Trophoblast cell (in vitro differentiated cells and primary cell): ENCODE results near the gene ADD2.

Source experiments
- DNase-seq, 2 donors: peaks; one replicate each; pipeline ENCODE4 v3.0.0-alpha.2; 2016
- H2AFZ ChIP-seq: 2 replicates; pipeline ENCODE4 v1.6.1; 2013; ENCODE audit warnings: low read length, moderate library complexity, mild to moderate bottlenecking; ENCODE audit not compliant: insufficient read depth, poor library complexity
- H2AK5ac ChIP-seq: 2 replicates; pipeline ENCODE4 v1.6.1; 2013; ENCODE audit warnings: mild to moderate bottlenecking, low read length
- H2BK120ac ChIP-seq: 2 replicates; pipeline ENCODE4 v1.6.1; 2013; ENCODE audit warnings: low read length, mild to moderate bottlenecking, moderate library complexity; ENCODE audit not compliant: insufficient read depth, poor library complexity
- H2BK12ac ChIP-seq: 2 replicates; pipeline ENCODE4 v1.6.1; 2013; ENCODE audit warnings: mild to moderate bottlenecking, low read length, moderate library complexity
- H2BK5ac ChIP-seq: 2 replicates; pipeline ENCODE4 v1.6.1; 2013; ENCODE audit warnings: low read length, low read depth, moderate library complexity, mild to moderate bottlenecking; ENCODE audit not compliant: poor library complexity
- H3K14ac ChIP-seq: 2 replicates; pipeline ENCODE4 v1.6.1; 2013; ENCODE audit warnings: mild to moderate bottlenecking, low read length
- H3K18ac ChIP-seq: 2 replicates; pipeline ENCODE4 v1.6.1; 2013; ENCODE audit warnings: mild to moderate bottlenecking, low read length
- H3K23ac ChIP-seq: 2 replicates; pipeline ENCODE4 v1.6.1; 2013; ENCODE audit warnings: low read length
- H3K27ac ChIP-seq: 2 replicates; pipeline ENCODE4 v1.5.1; 2013; ENCODE audit warnings: low read depth, mild to moderate bottlenecking, inconsistent platforms, low read length, moderate library complexity
- H3K27me3 ChIP-seq: 2 replicates; pipeline ENCODE4 v1.6.1; 2013; ENCODE audit warnings: inconsistent platforms, mild to moderate bottlenecking, low read length, moderate library complexity; ENCODE audit not compliant: insufficient read depth
- H3K36me3 ChIP-seq, 2 experiments: 1 replicate in 1 of 2; 2 replicates in 1 of 2; pipeline ENCODE4 v1.6.1; 2013; ENCODE audit warnings: low read length in 2 of 2, mild to moderate bottlenecking in 2 of 2, moderate library complexity in 1 of 2; ENCODE audit not compliant: insufficient read depth in 2 of 2, control insufficient read depth in 1 of 2
- H3K4ac ChIP-seq: 2 replicates; pipeline ENCODE4 v1.6.1; 2013; ENCODE audit warnings: low read depth, mild to moderate bottlenecking, low read length, moderate library complexity
- H3K4me1 ChIP-seq, 2 experiments: 1 replicate in 1 of 2; 2 replicates in 1 of 2; pipeline ENCODE4 v1.6.1; 2013; ENCODE audit warnings: low read length in 2 of 2, mild to moderate bottlenecking in 2 of 2, moderate library complexity in 1 of 2; ENCODE audit not compliant: insufficient read depth in 2 of 2, control insufficient read depth in 1 of 2
- H3K4me2 ChIP-seq: 2 replicates; pipeline ENCODE4 v1.6.1; 2013; ENCODE audit warnings: inconsistent platforms, mild to moderate bottlenecking, low read length, moderate library complexity
- H3K4me3 ChIP-seq: 2 replicates; pipeline ENCODE4 v1.5.1; 2013; ENCODE audit warnings: mild to moderate bottlenecking, low read depth, low read length, inconsistent platforms
- H3K79me1 ChIP-seq: one replicate; pipeline ENCODE4 v1.6.1; 2013; ENCODE audit warnings: low read length
- H3K79me2 ChIP-seq: 2 replicates; pipeline ENCODE4 v1.6.1; 2013; ENCODE audit warnings: low read length, mild to moderate bottlenecking; ENCODE audit not compliant: control insufficient read depth, insufficient read depth, poor library complexity
- H3K9ac ChIP-seq: 2 replicates; pipeline ENCODE4 v1.6.1; 2013; ENCODE audit warnings: mild to moderate bottlenecking, low read length
- H3K9me3 ChIP-seq: 2 replicates; pipeline ENCODE4 v1.6.1; 2013; ENCODE audit warnings: low read depth, mild to moderate bottlenecking, control low read depth, inconsistent platforms, low read length; ENCODE audit not compliant: insufficient read depth
- H4K12ac ChIP-seq: 2 replicates; pipeline ENCODE4 v1.6.1; 2013; ENCODE audit warnings: low read depth, mild to moderate bottlenecking, low read length, moderate library complexity
- H4K8ac ChIP-seq: 2 replicates; pipeline ENCODE4 v1.6.1; 2013; ENCODE audit warnings: low read depth, mild to moderate bottlenecking, low read length, moderate library complexity
- H4K91ac ChIP-seq: one replicate; pipeline ENCODE4 v1.6.1; 2013; ENCODE audit warnings: low read depth, mild to moderate bottlenecking, low read length, moderate library complexity
- WGBS: extraction: QIAGEN DNeasy Blood & Tissue Kit; methylation state at CpG from one replicate; pipeline ENCODE4 v1.1.7; 2013; ENCODE audit warnings: missing lambda C conversion rate; ENCODE audit not compliant: insufficient read length, insufficient coverage; ENCODE audit errors: extremely low coverage; 5-methylcytosine and 5-hydroxymethylcytosine counted together

Gene ADD2

DNA sequence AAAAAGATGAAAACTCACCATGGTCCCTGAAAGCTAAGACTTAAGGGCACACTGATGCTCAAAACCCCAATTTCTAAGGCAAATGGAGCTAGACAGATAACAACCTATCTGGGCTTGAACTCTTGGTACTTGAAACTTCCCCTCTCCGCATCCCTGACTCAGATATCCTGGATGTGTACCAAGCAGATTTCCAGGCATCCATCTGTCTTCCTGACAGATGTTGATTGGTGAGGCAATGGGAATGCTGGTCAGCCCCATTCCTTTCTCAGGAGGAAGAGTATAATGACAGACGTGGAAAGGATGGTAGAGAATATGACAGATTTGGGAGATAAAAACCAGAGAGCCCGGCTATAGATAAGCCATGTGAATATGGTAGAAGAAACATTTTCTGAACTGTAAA lies 69.2 kb downstream of the ADD2 start:
- no peaks in the 10 kb centered on the region for H3K4me1 ChIP-seq
- no peak overlapping the region for H2BK12ac ChIP-seq
- no peak overlapping the region for H2AK5ac ChIP-seq
- no peaks in the 10 kb centered on the region for H3K27me3 ChIP-seq
- no peak overlapping the region for H3K9ac ChIP-seq
- H2BK5ac ChIP-seq, result no peak overlapping the region
- H2BK120ac ChIP-seq, result no peak overlapping the region
- no peaks in the 10 kb centered on the region for H3K36me3 ChIP-seq
- H3K79me1 ChIP-seq, result no peaks in the 10 kb centered on the region
- WGBS, result no CpG with 5 or more reads among the region's 3 CpGs
- H4K12ac ChIP-seq, result no peak overlapping the region
- no peaks in the 10 kb centered on the region for H3K79me2 ChIP-seq
- no peak overlapping the region for H3K4me3 ChIP-seq
- peaks cover 4% of the 10 kb centered on the region for H3K9me3 ChIP-seq
- no peak overlapping the region for H3K4ac ChIP-seq
- H4K8ac ChIP-seq, result no peak overlapping the region
- peak; percentile 66 to 88 for DNase-seq
- no peak overlapping the region for H3K27ac ChIP-seq
- no peak overlapping the region for H4K91ac ChIP-seq
- no peak overlapping the region for H3K23ac ChIP-seq
- no peak overlapping the region for H3K18ac ChIP-seq
- no peak overlapping the region for H3K4me2 ChIP-seq
- no peak overlapping the region for H3K14ac ChIP-seq
- no peak overlapping the region for H2AFZ ChIP-seq

DNA sequence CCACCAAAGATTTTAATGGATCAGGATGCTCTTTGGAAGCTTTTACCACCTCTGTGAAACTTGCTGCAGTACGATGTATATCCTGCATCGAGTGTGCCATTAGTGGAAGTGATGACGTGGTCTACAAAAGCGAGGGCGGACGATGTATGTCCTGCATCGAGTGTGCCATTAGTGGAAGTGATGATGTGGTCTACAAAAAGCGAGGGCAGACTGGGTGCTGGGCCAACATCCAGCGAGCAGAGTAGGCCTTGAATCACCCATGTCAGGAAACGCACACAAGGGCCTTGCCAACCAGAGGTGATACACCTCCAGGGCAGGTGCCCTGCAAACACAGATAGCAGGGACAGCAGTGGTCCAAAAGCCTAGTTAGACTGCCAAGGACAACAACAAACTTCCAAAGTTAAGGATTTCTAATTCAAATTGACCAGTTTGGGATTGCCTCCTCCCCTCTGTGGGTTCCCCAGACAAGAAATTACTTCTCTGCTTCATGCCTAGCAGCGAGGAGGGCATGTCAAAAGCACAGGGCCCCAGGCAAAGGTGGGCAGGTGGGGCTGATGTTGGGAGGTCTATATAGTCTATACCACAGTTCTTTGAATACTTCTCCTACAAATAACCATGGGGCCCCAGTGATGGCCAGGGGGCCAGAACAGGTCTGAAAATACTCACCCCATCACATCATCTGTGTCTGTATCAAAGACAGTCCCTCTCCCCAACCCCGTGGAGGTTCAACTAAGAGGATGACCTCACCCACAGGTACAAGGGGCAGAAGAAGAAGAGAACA lies 70.2 kb downstream of the ADD2 start:
- WGBS, result no CpG with 5 or more reads among the region's 12 CpGs
- Histone ChIP-seq H4K12ac (no peak overlapping the region), H3K36me3 (no peaks in the 10 kb centered on the region), H2BK120ac (no peak overlapping the region), H2BK5ac (no peak overlapping the region), H4K91ac (no peak overlapping the region), H3K9me3 (peaks cover 4% of the 10 kb centered on the region), H3K14ac (no peak overlapping the region), H3K4me3 (no peak overlapping the region), H3K79me2 (no peaks in the 10 kb centered on the region), H3K4me2 (no peak overlapping the region), H3K79me1 (no peaks in the 10 kb centered on the region), H3K18ac (no peak overlapping the region), H3K4ac (no peak overlapping the region), H3K4me1 (no peaks in the 10 kb centered on the region), H2BK12ac (no peak overlapping the region), H3K27ac (no peak overlapping the region), H2AK5ac (no peak overlapping the region), H3K23ac (no peak overlapping the region), H4K8ac (no peak overlapping the region), H3K27me3 (no peaks in the 10 kb centered on the region), H2AFZ (no peak overlapping the region), H3K9ac (no peak overlapping the region)
- DNase-seq, result no peak

DNA sequence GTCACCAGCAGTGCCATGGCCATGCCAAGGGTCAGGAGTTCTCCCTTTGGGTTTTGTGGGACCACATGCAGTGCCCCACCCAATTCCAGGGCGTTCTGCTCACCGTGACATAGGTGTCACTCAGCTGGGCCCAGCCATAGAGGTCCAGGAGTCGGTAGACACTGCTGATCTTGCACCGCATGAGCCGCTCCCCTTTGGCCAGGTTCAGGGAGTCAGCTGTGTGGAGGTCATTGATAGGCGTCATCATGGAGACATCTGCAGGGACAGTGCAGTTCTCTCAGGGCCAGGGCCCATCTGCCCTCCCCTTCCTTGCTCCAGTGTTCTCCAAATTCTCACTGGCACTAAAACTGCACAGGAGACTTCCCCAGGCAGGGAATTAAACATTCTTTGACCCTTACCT lies 71.9 kb downstream of the ADD2 start:
- no peak overlapping the region for H2BK120ac ChIP-seq
- H3K4me1 ChIP-seq, result no peaks in the 10 kb centered on the region
- no peaks in the 10 kb centered on the region for H3K36me3 ChIP-seq
- H3K4me3 ChIP-seq, result no peak overlapping the region
- H2AK5ac ChIP-seq, result no peak overlapping the region
- H3K23ac ChIP-seq, result no peak overlapping the region
- H3K27me3 ChIP-seq, result no peaks in the 10 kb centered on the region
- H4K8ac ChIP-seq, result no peak overlapping the region
- H3K4ac ChIP-seq, result no peak overlapping the region
- no peak overlapping the region for H2AFZ ChIP-seq
- no peak overlapping the region for H3K14ac ChIP-seq
- H2BK5ac ChIP-seq, result no peak overlapping the region
- H3K9ac ChIP-seq, result no peak overlapping the region
- H4K12ac ChIP-seq, result no peak overlapping the region
- no peak overlapping the region for H3K18ac ChIP-seq
- H3K4me2 ChIP-seq, result no peak overlapping the region
- peaks cover 4% of the 10 kb centered on the region for H3K9me3 ChIP-seq
- no peaks in the 10 kb centered on the region for H3K79me1 ChIP-seq
- H4K91ac ChIP-seq, result no peak overlapping the region
- no CpG with 5 or more reads among the region's 6 CpGs for WGBS
- no peak overlapping the region for H2BK12ac ChIP-seq
- DNase-seq, result no peak
- no peak overlapping the region for H3K27ac ChIP-seq
- H3K79me2 ChIP-seq, result no peaks in the 10 kb centered on the region

DNA sequence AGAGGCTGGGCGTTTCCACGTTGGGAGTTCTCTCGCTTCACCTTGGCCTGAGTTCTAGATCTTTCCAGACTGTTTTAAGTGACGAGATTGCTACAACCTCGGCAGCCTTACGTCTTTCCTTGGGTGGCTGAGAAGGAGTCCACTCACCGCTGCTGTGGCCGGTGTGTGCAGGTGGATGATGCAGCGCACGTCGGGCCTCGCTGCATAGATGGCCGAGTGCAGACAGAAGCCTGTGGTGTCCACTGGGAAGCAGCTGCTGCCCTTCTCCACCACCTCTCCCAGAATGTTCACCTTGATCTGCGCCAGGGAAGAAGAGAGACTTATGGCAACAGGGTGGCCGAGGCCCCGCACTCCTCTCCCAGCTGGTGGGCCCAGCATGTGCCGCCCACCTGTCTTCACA lies 75.7 kb downstream of the ADD2 start:
- Histone ChIP-seq H3K36me3 (no peaks in the 10 kb centered on the region), H4K91ac (no peak overlapping the region), H3K4me2 (no peak overlapping the region), H3K9me3 (peaks cover 4% of the 10 kb centered on the region), H2AFZ (no peak overlapping the region), H3K4ac (no peak overlapping the region), H3K4me3 (no peak overlapping the region), H2AK5ac (no peak overlapping the region), H3K4me1 (no peaks in the 10 kb centered on the region), H3K27ac (no peak overlapping the region), H4K12ac (no peak overlapping the region), H2BK120ac (no peak overlapping the region), H3K27me3 (no peaks in the 10 kb centered on the region), H3K23ac (no peak overlapping the region), H2BK5ac (no peak overlapping the region), H3K9ac (no peak overlapping the region), H4K8ac (no peak overlapping the region), H2BK12ac (no peak overlapping the region), H3K18ac (no peak overlapping the region), H3K14ac (no peak overlapping the region), H3K79me1 (no peaks in the 10 kb centered on the region), H3K79me2 (no peaks in the 10 kb centered on the region)
- no peak for DNase-seq
- no CpG with 5 or more reads among the region's 17 CpGs for WGBS
